Right kidney (tissue), 1 donor: Measurements from ENCODE around the gene TIMM13.
A peak's percentile ranks its signal among the peaks of the same experiment; 100 is the strongest.
"Not testable (repeated sequence)": the region's sequence is repeated elsewhere in the genome, so short reads cannot be mapped to it uniquely, and the experiment has no call there.

ENCODE experiments used
- DNase-seq: peaks from one replicate; pipeline ENCODE4 v3.0.0-alpha.2; 2016

The TIMM13 gene

DNA sequence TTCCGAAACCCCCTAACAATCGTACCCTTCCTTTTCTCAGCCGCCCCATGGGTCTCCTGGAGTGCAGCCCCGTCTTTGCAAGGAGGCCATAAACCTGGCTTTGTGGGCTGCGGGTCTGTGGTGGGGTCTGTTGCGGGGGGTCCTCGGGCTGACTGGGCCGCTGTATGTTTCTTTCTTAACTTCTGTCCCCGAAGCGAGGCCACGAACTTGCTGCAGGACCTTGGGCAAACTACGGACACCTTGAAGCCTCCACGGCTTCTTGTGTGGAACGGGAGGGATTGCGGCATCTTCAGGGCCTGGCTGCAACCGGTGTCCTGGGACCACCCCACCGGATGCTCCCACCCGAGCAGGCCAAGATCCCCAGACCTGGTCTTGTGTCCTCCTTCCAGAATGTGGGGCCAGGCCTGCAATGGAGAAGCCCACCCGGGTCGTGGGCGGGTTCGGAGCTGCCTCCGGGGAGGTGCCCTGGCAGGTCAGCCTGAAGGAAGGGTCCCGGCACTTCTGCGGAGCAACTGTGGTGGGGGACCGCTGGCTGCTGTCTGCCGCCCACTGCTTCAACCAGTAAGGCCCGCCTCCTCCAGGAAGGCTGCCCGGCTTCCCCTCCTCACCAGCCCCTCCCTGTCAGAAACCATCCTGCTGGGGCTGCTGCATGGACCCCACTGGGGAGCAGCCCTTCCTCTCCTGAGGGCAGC is 12.0 kb downstream of the TIMM13 start:
- DNase-seq: no peak

DNA sequence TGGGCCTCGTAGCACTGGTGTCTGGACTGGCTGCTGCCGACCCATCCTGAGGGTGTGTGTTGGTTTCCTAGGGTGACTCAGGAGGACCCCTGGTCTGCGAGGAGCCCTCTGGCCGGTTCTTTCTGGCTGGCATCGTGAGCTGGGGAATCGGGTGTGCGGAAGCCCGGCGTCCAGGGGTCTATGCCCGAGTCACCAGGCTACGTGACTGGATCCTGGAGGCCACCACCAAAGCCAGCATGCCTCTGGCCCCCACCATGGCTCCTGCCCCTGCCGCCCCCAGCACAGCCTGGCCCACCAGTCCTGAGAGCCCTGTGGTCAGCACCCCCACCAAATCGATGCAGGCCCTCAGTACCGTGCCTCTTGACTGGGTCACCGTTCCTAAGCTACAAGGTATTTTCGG is 13.8 kb downstream of the TIMM13 start:
- DNase-seq: no peak

DNA sequence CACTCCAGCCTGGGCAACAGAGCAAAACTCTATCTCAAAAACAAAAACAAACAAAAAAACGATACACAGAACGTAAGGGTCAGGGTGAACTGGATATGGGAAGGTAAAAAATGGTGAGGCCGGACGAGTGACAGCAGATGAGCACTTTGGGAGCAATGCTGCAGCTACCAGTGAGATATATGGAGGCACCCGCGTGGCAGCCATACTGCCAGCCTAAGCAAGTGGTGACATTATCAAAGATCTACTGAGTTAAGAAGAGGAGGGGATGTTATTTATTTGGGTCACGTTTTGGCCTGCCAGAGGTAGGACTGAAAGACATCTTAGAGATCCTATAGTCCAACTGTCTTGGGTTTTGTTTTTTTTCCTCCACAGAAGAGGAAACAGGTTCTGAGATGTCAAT is 14.2 kb downstream of the TIMM13 start:
- no peak for DNase-seq

DNA sequence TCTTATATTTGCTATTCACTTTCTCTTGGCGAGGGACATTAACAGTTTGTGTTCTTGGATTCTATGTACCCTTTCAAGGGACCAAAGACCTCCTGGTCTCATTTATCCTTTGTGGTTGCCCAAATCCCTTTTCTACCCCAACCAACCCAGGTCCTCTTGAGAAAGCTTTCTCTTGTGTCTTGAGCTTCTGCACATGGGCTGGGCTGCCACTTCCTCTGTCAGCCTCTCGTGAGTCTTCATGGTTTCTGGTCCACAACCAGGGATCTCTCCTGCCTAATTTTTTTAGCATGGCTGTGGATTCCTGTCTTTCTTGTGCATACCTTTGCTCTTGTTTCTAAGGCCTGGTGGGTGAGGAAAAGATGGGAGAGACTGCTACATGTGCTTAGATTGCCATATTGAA is 14.9 kb downstream of the TIMM13 start:
- no peak for DNase-seq

DNA sequence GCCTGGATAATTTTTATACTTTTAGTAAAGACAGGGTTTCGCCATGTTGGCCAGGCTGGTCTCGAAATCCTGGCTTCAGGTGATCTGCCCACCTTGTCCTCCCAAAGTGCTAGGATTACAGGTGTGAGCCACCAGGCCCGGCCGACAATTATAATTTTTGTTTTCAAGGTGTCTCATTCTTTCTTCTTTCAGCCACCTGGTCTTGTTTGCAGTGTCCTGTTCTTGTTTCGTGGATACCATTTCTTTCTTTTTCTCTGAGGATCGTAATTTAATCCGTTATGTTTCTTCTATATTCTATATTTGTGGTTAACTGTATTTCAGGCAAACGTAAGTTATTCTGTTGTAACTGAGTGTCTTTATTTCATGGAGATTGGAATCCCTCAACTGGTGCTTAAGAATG is 15.7 kb downstream of the TIMM13 start:
- DNase-seq: no peak

DNA sequence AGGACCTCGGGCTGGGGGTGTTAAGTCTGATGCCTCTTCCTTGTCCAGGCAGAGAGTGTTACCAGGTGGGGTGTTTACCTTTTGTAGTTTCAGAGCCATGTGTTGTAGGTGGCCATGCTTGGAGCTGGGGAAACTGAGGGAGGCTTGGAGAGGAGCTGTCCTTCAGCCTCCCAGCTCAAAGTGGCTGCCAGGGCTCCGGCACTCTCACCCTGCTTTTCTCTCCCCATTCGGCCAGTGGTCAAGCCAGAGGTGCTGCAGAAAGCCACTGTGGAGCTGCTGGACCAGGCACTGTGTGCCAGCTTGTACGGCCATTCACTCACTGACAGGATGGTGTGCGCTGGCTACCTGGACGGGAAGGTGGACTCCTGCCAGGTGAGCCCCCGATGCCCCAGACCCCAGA is 17.4 kb downstream of the TIMM13 start:
- no peak for DNase-seq

DNA sequence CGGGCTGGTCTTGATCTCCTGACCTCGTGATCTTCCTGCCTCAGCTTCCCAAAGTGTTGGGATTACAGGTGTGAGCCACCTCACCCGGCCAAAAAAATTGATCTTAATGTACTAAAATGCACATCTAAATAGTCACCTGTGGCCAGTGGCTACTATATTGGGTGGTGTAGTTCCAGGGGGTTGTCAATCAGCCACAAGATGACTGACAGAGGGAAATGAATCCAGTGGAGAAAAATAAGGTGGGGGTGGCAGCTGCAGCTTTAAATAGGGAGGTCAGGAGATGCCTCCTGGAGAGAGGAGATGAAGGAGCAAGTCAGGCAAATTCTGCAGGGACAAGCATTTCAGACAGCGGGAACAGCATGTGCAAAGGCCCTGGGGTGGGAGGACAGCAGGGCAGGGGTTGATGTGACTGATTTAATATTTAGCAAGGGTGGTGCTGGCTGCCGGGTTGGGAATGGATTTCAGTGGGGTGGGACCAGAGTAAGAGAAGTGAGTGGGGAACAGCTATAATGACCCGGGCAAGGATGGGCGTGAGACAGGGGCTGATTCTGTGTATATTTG is 18.0 kb downstream of the TIMM13 start:
- no peak for DNase-seq

DNA sequence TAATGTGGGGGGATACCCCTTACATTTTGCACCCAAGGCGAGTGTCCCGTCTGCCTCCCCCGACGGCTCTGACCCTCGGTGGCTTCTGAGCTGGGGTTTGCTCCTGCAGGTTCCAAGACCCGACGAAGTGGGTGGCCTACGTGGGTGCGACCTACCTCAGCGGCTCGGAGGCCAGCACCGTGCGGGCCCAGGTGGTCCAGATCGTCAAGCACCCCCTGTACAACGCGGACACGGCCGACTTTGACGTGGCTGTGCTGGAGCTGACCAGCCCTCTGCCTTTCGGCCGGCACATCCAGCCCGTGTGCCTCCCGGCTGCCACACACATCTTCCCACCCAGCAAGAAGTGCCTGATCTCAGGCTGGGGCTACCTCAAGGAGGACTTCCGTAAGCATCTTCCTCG is 19.1 kb downstream of the TIMM13 start:
- DNase-seq: no peak

DNA sequence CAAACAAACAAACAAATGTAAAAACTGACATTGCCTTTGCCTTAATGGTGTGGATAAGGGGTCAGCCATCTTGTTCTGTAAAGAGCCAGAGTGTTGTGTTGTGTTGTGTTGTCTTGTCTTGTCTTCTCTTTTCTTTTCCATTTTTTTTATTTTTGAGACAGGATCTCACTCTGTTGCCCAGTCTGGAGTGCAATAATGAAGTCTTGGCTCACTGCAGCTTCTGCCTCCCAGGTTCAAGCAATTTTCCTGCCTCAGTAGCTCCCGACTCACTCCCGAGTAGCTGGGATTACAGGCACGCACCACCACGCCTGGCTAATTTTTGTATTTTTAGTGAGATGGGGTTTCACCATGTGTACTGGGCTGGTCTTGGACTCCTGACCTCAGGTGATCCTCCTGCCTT is 27.8 kb downstream of the TIMM13 start:
- no peak for DNase-seq

DNA sequence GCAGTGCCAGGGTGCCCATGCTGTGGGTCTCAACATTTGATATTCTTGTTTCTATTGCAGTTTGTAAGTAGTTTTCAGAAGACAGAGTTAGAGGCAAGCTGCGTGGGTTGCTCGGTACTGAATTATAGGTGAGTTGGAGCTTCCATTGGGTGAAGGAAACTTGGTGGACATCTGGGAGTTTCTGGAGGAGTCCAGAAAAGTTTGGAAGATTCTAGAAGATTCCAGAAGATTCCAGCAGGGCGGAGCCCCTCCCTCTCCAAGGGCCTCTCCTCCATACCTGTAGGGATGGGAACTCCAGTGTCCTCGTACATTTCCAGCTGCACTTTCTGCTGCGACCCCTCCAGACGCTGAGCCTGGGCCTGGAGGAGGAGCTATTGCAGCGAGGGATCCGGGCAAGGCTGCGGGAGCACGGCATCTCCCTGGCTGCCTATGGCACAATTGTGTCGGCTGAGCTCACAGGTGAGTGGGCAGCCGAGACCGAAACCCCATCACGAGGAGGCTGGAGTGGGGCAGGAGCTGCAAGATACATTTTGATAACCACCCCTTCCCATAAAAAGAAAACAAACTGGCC is 28.6 kb downstream of the TIMM13 start:
- no peak for DNase-seq

DNA sequence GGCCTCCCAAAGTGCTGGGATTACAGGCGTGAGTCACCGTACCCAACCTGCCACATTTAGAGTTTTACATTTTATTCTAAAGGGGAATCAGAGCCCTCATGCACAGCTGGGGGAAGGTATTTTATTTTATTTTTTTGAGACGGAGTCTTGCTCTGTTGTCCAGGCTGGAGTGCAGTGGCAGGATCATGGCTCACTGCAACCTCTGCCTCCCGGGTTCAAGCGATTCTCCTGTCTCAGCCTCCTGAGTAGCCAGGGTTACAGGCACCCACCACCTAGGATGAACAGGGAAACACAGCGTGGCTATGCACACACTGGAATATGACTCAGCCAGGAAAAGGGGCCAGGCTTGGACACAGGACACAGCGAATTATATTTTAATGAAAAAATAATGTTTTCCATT is 30.2 kb downstream of the TIMM13 start:
- not testable (repeated sequence) for DNase-seq

DNA sequence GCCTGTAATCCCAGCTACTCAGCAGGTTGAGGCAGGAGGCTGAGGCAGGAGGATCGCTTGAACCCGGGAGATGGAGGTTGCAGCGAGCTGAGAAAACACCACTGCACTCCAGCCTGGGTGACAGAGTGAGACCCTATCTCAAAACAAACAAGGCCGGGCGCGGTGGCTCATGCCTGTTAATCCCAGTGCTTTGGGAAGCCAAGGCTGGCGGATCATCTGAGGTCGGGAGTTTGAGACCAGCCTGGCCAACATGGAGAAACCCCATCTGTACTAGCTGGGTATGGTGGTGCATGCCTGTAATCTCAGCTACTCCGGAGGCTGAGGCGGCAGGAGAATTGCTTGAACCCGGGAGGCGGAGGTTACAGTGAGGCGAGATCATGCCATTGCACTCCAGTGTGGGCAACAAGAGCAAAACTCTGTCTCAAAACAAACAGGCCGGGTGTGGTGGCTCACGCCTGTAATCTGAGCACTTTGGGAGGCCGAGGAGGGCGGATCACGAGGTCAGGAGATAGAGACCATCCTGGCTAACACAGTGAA is 32.0 kb downstream of the TIMM13 start:
- not testable (repeated sequence) for DNase-seq

DNA sequence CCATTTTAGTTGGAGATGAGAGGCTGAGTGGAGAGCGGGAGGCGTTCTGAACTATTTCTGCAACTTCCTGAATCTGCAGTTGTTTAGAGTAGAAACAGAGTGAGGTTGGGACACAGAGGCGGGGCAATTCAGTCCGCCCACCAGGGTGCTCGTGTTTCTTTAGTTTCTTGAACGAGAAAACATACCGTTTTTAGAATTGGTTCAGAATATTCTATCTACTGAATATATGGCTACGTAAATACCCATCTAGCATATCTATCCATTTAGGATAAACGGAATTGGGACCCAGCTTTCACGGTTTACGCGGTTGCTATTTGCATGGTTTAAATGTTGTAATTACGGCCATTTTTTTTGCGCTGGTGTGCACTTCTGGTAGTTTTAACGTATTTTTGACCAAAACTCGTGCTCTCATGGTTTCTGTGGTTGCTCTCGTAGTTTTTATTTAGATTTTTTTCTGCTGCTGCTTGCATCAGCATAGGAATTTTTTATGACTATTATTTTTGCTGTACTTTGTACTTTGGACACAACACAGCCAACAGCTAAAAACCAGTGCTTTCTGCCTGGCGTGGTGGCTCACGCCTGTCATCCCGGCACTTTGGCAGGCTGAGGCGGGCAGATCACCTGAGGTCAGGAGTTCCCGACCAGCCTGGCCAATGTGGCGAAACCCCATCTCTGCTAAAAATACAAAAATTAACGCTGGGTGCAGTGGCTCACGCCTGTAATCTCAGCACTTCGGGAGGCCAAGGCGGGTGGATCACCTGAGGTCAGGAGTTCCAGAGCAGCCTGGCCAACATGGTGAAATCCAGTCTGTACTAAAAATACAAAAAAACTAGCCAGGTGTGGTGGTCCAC is 32.7 kb downstream of the TIMM13 start:
- no peak for DNase-seq

DNA sequence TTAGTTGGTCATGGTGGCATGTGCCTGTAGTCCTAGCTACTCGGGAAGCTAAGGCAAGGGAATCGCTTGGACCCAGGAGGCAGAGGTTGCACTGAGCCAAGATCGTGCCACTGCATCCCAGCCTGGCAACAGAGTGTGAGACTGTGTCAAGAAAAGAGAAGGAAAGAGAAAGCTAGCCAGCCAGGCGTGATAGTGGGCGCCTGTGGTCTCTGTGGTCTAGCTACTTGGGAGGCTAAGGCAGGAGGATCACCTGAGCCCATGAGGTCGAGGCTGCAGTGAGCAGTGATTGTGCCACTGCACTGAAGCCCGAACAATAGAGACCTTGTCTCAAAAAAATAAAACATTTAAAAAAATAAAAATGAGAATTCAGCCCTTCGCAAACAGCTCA is 33.3 kb downstream of the TIMM13 start:
- no peak for DNase-seq

DNA sequence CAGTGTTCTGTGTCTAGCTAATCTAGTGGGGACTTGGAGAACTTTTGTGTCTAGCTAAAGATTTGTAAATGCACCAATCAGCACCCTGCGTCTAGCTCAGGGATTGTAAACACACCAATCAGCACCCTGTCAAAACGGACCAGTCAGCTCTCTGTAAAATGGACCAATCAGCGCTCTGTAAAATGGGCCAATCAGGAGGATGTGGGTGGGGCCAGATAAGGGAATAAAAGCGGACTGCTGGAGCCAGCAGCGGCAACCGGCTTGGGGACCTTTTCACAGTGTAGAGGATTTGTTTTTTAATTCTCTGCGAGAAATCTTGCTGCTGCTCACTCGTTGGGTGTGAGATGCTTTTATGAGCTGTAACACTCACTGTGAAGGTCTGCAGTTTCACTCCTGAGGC is 34.5 kb downstream of the TIMM13 start:
- not testable (repeated sequence) for DNase-seq

DNA sequence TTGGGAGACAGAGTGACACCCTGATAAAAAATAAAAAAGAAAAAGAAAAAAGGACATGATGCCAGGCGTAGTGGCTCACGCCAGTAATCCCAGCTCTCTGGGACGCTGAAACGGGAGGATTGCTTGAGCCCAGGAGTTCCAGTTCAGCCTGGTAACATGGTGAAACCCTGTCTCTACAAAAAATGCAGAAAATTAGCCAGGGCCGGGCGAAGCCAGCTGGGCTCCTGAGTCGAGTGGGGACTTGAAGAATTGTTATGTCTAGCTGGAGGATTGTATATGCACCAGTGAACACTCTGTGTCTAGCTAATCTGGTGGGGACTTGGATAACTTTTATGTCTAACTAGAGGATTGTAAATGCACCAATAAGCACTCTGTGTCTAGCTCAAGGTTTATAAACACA is 35.0 kb downstream of the TIMM13 start:
- DNase-seq: no peak

DNA sequence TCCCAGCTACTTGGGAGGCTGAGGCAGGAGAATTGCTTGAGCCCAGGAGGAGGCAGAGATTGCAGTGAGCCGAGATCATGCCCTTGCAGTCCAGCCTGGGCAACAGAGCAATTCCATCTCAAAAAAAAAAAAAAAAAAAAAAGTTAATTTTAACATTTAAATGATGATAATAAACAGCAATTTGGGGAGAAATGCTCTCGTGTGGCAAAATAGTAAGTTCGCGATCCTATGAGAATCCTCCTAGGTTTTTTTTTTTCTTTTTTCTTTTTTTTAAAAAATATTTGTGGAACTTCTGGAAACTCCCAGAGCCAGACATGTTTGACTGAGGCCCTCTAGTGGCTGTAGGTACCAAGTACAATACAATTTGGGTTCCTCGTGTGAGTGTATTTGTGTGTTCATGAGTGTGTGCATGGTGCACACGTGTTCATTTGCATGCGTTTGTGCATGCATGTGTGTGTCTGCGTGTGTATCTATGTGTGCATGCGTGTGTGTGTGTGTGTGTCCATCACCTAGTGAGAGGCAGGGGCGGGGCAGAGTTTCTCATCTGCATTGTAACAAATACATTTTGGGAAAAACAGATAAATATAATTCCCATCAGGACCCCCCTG is 36.2 kb downstream of the TIMM13 start:
- peak; percentile 57 for DNase-seq

DNA sequence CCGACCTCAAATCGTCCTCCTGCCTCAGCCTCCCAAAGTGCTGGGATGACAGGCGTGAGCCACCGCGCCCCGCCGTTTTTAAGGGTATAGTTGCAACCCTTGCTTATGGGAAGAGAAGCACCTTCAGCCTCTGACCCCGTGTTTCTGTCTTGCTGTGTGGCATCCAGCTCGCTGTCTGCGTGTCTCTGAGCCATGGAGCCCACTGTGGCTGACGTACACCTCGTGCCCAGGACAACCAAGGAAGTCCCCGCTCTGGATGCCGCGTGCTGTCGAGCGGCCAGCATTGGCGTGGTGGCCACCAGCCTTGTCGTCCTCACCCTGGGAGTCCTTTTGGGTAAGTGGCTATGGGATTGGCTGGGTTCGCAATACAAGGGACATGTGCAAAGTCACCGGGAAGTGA is 37.8 kb downstream of the TIMM13 start:
- no peak for DNase-seq

DNA sequence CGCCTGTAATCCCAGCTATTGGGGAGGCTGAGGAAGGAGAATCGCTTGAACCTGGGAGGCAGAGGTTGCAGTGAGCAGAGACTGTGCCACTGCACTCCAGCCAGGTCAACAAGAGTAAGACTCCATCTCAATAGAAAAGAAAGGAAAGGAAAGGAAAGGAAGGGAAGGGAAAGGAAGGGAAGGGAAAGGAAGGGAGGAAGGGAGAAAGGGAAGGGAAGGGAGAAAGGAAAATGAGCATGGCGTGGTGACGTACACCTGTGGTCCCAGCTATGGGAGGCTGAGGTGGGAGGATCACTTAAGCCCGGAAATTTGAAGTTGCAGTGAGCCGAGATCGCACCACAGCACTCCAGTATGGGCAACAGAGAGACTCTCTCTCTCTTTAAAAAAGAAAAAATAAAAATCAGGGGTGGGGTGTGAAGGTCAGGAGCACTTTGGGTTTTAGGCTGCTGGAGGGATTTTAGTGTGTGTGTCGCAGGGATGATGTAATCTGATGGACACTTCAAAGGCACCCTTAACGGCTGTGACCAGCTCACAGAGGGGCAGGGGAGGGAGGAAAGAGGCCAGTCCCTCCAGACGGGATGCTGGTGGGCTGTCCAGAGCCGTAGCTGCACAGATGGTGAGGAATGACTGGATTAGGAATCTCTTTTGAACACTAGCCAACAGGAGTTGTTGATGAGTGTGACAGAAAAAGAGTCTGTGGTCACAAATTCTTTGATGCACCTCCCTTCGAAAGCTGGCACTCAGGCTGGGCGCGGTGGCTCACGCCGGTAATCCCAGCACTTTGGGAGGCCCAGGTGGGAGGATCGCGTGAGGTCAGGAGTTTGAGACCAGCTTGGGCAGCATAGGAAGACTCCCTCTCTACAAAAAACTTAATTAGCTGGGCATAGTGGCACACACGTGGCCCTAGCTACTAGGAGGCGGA is 39.8 kb downstream of the TIMM13 start:
- DNase-seq: no peak

DNA sequence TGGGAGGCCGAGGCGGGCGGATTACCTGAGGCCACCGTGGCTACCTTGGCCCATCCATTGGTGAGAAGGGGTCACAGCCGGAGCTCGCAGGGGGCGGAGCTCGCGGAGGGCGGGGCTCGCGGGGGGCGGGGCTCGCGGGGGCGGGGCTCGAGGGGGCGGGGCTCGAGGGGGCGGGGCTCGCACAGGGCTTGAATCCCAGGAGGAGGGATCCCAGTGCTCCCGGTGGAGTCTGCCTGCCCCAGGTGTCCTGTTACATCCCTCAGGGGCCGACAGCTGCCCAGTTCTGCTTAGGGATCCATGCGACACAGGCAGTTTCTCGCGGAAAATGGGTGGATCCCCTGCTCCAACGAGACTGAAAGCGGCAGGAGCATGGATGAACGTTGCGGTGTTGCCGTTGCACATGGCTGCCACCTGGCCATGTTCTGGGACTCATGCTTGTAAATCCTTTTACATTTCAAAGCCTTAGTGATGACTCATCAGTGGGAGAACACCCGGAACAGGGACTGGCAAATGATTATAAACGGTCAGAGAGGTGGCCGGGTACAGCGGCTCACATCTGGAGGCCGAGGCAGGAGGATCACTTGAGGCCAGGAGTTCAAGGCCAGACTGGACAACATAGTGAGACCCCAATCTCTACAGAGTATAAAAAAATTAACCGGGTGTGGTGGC is 42.2 kb downstream of the TIMM13 start:
- no peak for DNase-seq
